Psoas muscle (tissue), 8 donors: ENCODE measurements around the gene TEAD1. TPM values are rescaled to one million over a fixed set of nuclear protein-coding genes. Genes with fewer than 3 reads are reported as not detected.

ENCODE experiments used
- ATAC-seq, 4 donors: fragments of 200-7000 bp; cut with Tn5 transposase; one replicate each; pipeline ENCODE4 v1.9.1; 2020; ENCODE audit warnings: moderate library complexity in 3 of 4, mild to moderate bottlenecking in 2 of 4
- DNase-seq, 2 donors: peaks; one replicate each; pipeline ENCODE4 v3.0.0-alpha.2; 2020
- H3K27ac ChIP-seq: fragments of 200-600 bp; one replicate; pipeline ENCODE4 v1.8.0; 2022
- H3K27me3 ChIP-seq, 3 donors: fragments of 200-600 bp in 1 of 3; one replicate each; pipeline versions ENCODE4 v1.6.1 to v1.8.0; 2013 to 2022; ENCODE audit warnings: low read length in 2 of 3, mild to moderate bottlenecking in 2 of 3, moderate library complexity in 1 of 3; ENCODE audit not compliant: insufficient read depth in 3 of 3
- H3K36me3 ChIP-seq, 2 donors: fragments of 200-600 bp in 1 of 2; one replicate each; pipeline versions ENCODE4 v1.6.1 to v1.8.0; 2013 to 2022; ENCODE audit warnings: low read depth in 1 of 2, mild to moderate bottlenecking in 1 of 2, moderate library complexity in 1 of 2; ENCODE audit not compliant: insufficient read depth in 1 of 2
- H3K4me1 ChIP-seq: fragments of 200-600 bp; one replicate; pipeline ENCODE4 v1.8.0; 2022
- H3K4me3 ChIP-seq: fragments of 200-600 bp; one replicate; pipeline ENCODE4 v1.8.0; 2022; ENCODE audit warnings: mild to moderate bottlenecking
- H3K9me3 ChIP-seq: fragments of 200-600 bp; one replicate; pipeline ENCODE4 v1.8.0; 2022
- CTCF ChIP-seq: fragments of 200-600 bp; IDR thresholded peaks from one replicate; pipeline ENCODE4 v1.8.0; 2022; ENCODE audit warnings: antibody characterized with exemption
- WGBS, 3 donors: extraction: QIAGEN DNeasy Blood & Tissue Kit; methylation state at CpG; one replicate each; pipeline versions ENCODE4 v1.1.6 to v1.1.7; 2013; 5-methylcytosine and 5-hydroxymethylcytosine counted together
- intact Hi-C, 2 donors: fragments of 100-400 bp; cut with DNase I; formaldehyde crosslinking; loops; one replicate each; pipeline versions ENCODE4 v1.11.0 to v1.14.2; 2022
- polyA plus RNA-seq, 3 donors: library from polyadenylated mRNA; stranded (reverse); fragments of 200-250 nt; gene quantifications; one replicate each; pipeline ENCODE4 v1.2.3, GENCODE V29; 2013
- total RNA-seq, 4 donors: library from RNA; stranded (reverse); fragmentation: NEBNext Ultra II Directional in 2 of 4; extraction: Animal tissue kit (Norgen Biotek cat#: 25700) in 2 of 4; gene quantifications; one replicate each; pipeline versions ENCODE4 v1.2.1 to v1.2.4, GENCODE V29; 2021 to 2023
- donor health status: healthy with polysubstance abuse.
- donor health status: DM: no; HTN: no; CAD: no; lungs with moderate emphysema.
- donor health status: Bipolar disorder and iron deficiency.
- donor health status: healthy.
- donor health status: DM: yes; HTN: yes; CAD: no.
- donor health status: DM: no; HTN: no; CAD: no.
- donor health status: DM: no; HTN: no; CAD: no.
- donor health status: DM: yes; HTN: yes; CAD: no.

The TEAD1 gene
- total and polyA plus RNA-seq, 7 donors, result 11.3 to 178 (median 112) TPM

GRCh38 chr11:12968101-12968500 is 293.9 kb downstream of the TEAD1 start:
- DNase-seq, result no peak
- Histone ChIP-seq H3K27me3 (no peaks in the 10 kb centered on the region), H3K4me1 (no peaks in the 10 kb centered on the region), H3K27ac (no peak overlapping the region), H3K36me3 (no peaks in the 10 kb centered on the region), H3K4me3 (no peak overlapping the region), H3K9me3 (no peaks in the 10 kb centered on the region)
- no peak for TF ChIP-seq CTCF
- intact Hi-C loops, result loop anchor here in 1 of 2 donors (5.0 kb wide), 1 partner anchor 374 kb away; no protein-coding TSS in a partner anchor
- WGBS, 3 donors, result 44 to 77% (median 52%) methylated on average over 1 of the region's 1 CpG
- no peak for ATAC-seq

- H3K27me3 ChIP-seq, result no peaks in the 10 kb centered on the region
- no peak for ATAC-seq
- H3K4me3 ChIP-seq, result no peak overlapping the region
- H3K27ac ChIP-seq, result no peak overlapping the region
- no peak for DNase-seq
- H3K36me3 ChIP-seq, result no peaks in the 10 kb centered on the region
- 68 to 77% (median 76%) methylated on average over 6 of the region's 6 CpGs for WGBS, 3 donors
- intact Hi-C loops, result loop anchor here in 1 of 2 donors (5.0 kb wide), 1 partner anchor 373 kb away; no protein-coding TSS in a partner anchor
- no peak for TF ChIP-seq CTCF
- H3K9me3 ChIP-seq, result no peaks in the 10 kb centered on the region
- no peaks in the 10 kb centered on the region for H3K4me1 ChIP-seq
Observed at GRCh38 chr11:12968826-12969225, 294.6 kb downstream of the TEAD1 start.

GRCh38 chr11:12971955-12972354 is 297.7 kb downstream of the TEAD1 start:
- Histone ChIP-seq H3K27ac (no peak overlapping the region), H3K4me1 (no peaks in the 10 kb centered on the region), H3K27me3 (peaks cover 0 to 2% (median 0%) of the 10 kb centered on the region in 3 donors), H3K4me3 (no peak overlapping the region), H3K36me3 (no peaks in the 10 kb centered on the region), H3K9me3 (no peaks in the 10 kb centered on the region)
- no peak for TF ChIP-seq CTCF
- ATAC-seq (no peak), DNase-seq (no peak)
- WGBS, 3 donors, result 78 to 89% (median 80%) methylated on average over 1 of the region's 1 CpG
- intact Hi-C loops, result no loop called here

GRCh38 chr11:12973528-12974181 is 299.4 kb downstream of the TEAD1 start:
- Histone ChIP-seq H3K27me3 (peaks cover 0 to 4% (median 0%) of the 10 kb centered on the region in 3 donors), H3K9me3 (no peaks in the 10 kb centered on the region), H3K27ac (no peak overlapping the region), H3K4me1 (no peaks in the 10 kb centered on the region), H3K4me3 (no peak overlapping the region), H3K36me3 (no peaks in the 10 kb centered on the region)
- ATAC-seq, result no peak
- DNase-seq, result no peak
- intact Hi-C loops, result no loop called here
- no peak for TF ChIP-seq CTCF
- 38 to 66% (median 61%) methylated on average over 1 of the region's 1 CpG for WGBS, 3 donors

- no peak for TF ChIP-seq CTCF
- H3K36me3 ChIP-seq, result no peaks in the 10 kb centered on the region
- H3K27me3 ChIP-seq, result peaks cover 0 to 4% (median 0%) of the 10 kb centered on the region in 3 donors
- H3K27ac ChIP-seq, result no peak overlapping the region
- DNase-seq, result no peak
- H3K9me3 ChIP-seq, result no peaks in the 10 kb centered on the region
- no peak overlapping the region for H3K4me3 ChIP-seq
- no peak for ATAC-seq
- WGBS, 3 donors, result 68 to 75% (median 74%) methylated on average over 2 of the region's 2 CpGs
- H3K4me1 ChIP-seq, result no peaks in the 10 kb centered on the region
- intact Hi-C loops, result no loop called here
Observed at GRCh38 chr11:12975195-12975594, 301.0 kb downstream of the TEAD1 start.
